KMS-11 (cell line): ENCODE measurements around the gene DCAF5.

ENCODE experiments used
- H2AFZ ChIP-seq: fragments of 200-600 bp; sonication (generic); 2 replicates; pipeline ENCODE4 v1.6.1; 2016; ENCODE audit warnings: antibody characterized with exemption, mixed run types, low read depth
- H3K27ac ChIP-seq: fragments of 200-600 bp; sonication (generic); 2 replicates; pipeline ENCODE4 v1.6.1; 2016; ENCODE audit warnings: mild to moderate bottlenecking, mixed run types
- H3K27me3 ChIP-seq: fragments of 200-600 bp; sonication (generic); 2 replicates; pipeline ENCODE4 v1.6.1; 2017; ENCODE audit warnings: mild to moderate bottlenecking, low read depth, mixed run types, moderate library complexity; ENCODE audit not compliant: insufficient read depth
- H3K36me3 ChIP-seq: fragments of 200-600 bp; sonication (generic); 2 replicates; pipeline ENCODE4 v1.6.1; 2017; ENCODE audit warnings: mild to moderate bottlenecking, mixed run types; ENCODE audit not compliant: insufficient read depth
- H3K4me1 ChIP-seq: fragments of 200-600 bp; sonication (generic); 2 replicates; pipeline ENCODE4 v1.6.1; 2016; ENCODE audit warnings: mild to moderate bottlenecking, low read depth, mixed run types; ENCODE audit not compliant: poor library complexity, severe bottlenecking
- H3K4me2 ChIP-seq: fragments of 200-600 bp; sonication (generic); 2 replicates; pipeline ENCODE4 v1.7.0; 2016; ENCODE audit warnings: mild to moderate bottlenecking, mixed run types
- H3K4me3 ChIP-seq: fragments of 200-600 bp; sonication (generic); IDR thresholded peaks from 2 replicates; pipeline ENCODE4 v1.6.1; 2017; ENCODE audit warnings: low read depth, low read length, mixed read lengths; ENCODE audit not compliant: insufficient read depth
- H3K79me2 ChIP-seq: fragments of 200-600 bp; sonication (generic); 2 replicates; pipeline ENCODE4 v1.6.1; 2016; ENCODE audit warnings: low read depth, mixed run types; ENCODE audit not compliant: insufficient read depth
- H3K9ac ChIP-seq: fragments of 200-600 bp; sonication (generic); 2 replicates; pipeline ENCODE4 v1.6.1; 2016; ENCODE audit warnings: mild to moderate bottlenecking, mixed run types
- H4K20me1 ChIP-seq: fragments of 200-600 bp; sonication (generic); 2 replicates; pipeline ENCODE4 v1.6.1; 2016; ENCODE audit warnings: mild to moderate bottlenecking, mixed run types; ENCODE audit not compliant: insufficient read depth
- TF ChIP-seq, protein P1 (sequence below): fragments of 200-600 bp; sonication (generic); conservative IDR thresholded peaks from 2 replicates; pipeline ENCODE4 v1.6.1; 2017; ENCODE audit warnings: low read depth, mild to moderate bottlenecking, antibody characterized with exemption, low read length, moderate library complexity, mixed read lengths

The DCAF5 gene

DNA sequence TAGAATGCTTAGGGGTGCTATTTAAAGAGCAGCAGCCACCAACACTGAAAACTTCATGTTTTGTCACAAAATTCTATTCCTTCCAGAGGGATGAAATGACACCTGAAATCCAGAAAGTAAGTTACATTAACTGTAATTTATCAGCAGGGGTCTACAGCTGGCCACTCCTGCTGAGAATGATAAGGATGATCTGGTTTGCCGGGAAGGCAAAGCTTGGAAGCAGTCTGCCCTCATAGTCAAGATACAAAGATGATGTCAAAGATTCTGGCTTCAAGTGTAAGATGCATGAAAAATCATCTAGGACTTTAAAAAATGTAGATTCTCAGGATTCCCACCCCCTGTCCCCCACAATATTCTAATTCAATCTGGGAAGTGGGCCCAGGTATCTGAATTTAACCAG is 58.4 kb downstream of the DCAF5 start:
- no peak overlapping the region for H3K4me2 ChIP-seq
- no peaks in the 10 kb centered on the region for H3K27me3 ChIP-seq
- no peaks in the 10 kb centered on the region for H3K4me1 ChIP-seq
- no peak overlapping the region for H3K4me3 ChIP-seq
- no peaks in the 10 kb centered on the region for H3K79me2 ChIP-seq
- TF ChIP-seq, protein P1, sequence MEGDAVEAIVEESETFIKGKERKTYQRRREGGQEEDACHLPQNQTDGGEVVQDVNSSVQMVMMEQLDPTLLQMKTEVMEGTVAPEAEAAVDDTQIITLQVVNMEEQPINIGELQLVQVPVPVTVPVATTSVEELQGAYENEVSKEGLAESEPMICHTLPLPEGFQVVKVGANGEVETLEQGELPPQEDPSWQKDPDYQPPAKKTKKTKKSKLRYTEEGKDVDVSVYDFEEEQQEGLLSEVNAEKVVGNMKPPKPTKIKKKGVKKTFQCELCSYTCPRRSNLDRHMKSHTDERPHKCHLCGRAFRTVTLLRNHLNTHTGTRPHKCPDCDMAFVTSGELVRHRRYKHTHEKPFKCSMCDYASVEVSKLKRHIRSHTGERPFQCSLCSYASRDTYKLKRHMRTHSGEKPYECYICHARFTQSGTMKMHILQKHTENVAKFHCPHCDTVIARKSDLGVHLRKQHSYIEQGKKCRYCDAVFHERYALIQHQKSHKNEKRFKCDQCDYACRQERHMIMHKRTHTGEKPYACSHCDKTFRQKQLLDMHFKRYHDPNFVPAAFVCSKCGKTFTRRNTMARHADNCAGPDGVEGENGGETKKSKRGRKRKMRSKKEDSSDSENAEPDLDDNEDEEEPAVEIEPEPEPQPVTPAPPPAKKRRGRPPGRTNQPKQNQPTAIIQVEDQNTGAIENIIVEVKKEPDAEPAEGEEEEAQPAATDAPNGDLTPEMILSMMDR: no peak
- H3K27ac ChIP-seq: no peak overlapping the region
- H3K9ac ChIP-seq: no peak overlapping the region
- no peak overlapping the region for H2AFZ ChIP-seq
- H4K20me1 ChIP-seq: no peaks in the 10 kb centered on the region
- no peaks in the 10 kb centered on the region for H3K36me3 ChIP-seq

DNA sequence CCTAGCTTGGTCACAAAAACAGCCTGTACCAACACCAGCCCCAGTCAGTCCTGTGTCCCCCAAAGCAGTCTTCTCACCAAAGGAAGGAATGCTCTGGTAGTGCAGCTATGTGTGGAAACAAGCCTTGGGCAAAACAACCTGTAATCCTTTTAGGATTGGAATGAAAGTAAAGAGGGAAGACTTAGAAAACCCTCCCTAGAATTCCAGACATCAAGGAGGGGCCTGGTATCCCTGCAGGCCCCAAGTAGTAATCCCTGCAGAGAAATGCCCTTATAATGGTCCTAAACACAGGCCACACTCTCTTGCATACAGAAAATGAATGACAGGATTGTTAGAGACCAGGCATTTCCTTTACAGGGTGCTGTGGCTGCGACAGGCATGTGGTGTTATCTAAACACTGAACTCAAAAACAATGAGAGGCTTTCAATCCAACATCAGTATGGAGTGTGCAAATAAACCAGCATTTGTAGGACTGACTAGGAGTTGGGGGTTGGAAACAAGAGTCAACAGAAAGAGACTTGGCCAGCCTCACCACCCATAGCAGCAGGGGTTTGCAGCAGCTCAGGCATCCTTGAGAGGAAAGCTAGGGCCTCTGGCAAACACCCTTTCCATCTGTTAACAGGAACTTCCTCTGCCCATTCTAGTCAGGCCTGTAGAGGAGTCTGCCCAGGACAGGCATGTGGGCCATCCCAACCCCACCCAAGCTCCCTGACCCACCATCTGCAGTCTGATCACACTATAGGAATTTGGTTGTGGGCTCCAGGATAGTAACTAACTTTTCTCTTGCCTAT is 59.1 kb downstream of the DCAF5 start:
- H3K36me3 ChIP-seq: no peaks in the 10 kb centered on the region
- H3K27ac ChIP-seq: no peak overlapping the region
- H3K79me2 ChIP-seq: no peaks in the 10 kb centered on the region
- no peaks in the 10 kb centered on the region for H3K27me3 ChIP-seq
- no peak overlapping the region for H3K4me2 ChIP-seq
- no peak overlapping the region for H3K4me3 ChIP-seq
- TF ChIP-seq, protein P1: no peak
- no peak overlapping the region for H2AFZ ChIP-seq
- H3K9ac ChIP-seq: no peak overlapping the region
- H4K20me1 ChIP-seq: no peaks in the 10 kb centered on the region
- peaks cover 5% of the 10 kb centered on the region for H3K4me1 ChIP-seq

DNA sequence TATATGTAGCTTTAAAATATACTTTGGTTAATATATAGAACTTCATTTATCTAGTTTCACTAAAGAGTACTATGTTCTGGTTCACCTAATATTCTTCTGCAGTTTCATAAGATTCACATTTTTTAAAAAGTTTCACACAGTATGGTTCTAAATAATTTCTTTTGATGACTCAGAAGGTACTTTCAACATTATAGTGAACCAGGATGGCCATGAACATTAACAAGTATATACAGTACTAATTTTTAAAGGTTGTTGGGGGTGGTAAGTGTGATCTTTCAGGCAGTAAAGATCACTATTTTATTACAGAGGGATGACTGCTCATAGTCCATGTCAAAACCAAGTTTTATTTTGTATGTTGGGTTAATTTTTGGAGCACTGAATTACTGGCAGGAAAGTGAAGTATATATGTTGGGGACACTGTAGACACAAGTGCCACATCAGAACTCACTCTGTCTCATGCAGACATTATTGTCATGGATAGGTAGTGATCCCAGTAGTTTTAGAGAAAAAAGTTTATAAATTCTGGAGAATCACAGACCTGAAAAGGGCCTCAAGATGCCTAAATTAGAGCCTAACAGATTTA is 60.0 kb downstream of the DCAF5 start:
- H3K4me1 ChIP-seq: peaks cover 9% of the 10 kb centered on the region
- H3K27me3 ChIP-seq: no peaks in the 10 kb centered on the region
- no peaks in the 10 kb centered on the region for H4K20me1 ChIP-seq
- TF ChIP-seq, protein P1: no peak
- H3K4me2 ChIP-seq: no peak overlapping the region
- H3K27ac ChIP-seq: no peak overlapping the region
- no peaks in the 10 kb centered on the region for H3K79me2 ChIP-seq
- H2AFZ ChIP-seq: no peak overlapping the region
- no peaks in the 10 kb centered on the region for H3K36me3 ChIP-seq
- H3K9ac ChIP-seq: no peak overlapping the region
- no peak overlapping the region for H3K4me3 ChIP-seq

DNA sequence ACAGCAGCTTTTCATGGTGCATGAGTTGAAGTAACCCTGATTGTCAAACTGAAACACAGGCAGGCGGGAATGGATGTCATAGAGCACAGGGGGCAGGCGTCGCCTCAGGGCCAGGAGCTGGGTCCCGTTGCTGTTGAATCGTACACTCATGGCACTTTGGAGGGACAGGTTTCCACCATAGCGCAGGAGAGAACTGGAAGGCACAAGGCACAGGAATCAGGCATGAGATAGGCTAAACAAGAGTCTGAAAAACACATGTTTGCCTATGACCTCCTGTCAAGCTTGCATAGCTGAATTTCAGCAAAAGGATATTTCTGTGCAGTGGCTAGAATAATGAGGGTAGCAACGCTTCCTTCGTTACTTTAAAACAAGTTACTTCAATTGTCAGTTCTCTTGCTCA is 61.2 kb downstream of the DCAF5 start:
- Histone ChIP-seq H3K4me1 (peaks cover 9% of the 10 kb centered on the region), H3K4me2 (no peak overlapping the region), H3K27me3 (no peaks in the 10 kb centered on the region), H4K20me1 (no peaks in the 10 kb centered on the region), H3K79me2 (no peaks in the 10 kb centered on the region), H3K9ac (no peak overlapping the region), H3K27ac (no peak overlapping the region), H3K36me3 (no peaks in the 10 kb centered on the region), H2AFZ (no peak overlapping the region), H3K4me3 (no peak overlapping the region)
- TF ChIP-seq, protein P1: no peak
